ENCODE results near the gene MUC3A. TPM values are rescaled to one million over a fixed set of nuclear protein-coding genes. Genes with fewer than 3 reads are reported as not detected.
A peak's percentile ranks its signal among the peaks of the same experiment; 100 is the strongest.

The MUC3A gene
- total RNA-seq, 4 donors from 2014 or later: 0.31 TPM; not detected in 3

DNA sequence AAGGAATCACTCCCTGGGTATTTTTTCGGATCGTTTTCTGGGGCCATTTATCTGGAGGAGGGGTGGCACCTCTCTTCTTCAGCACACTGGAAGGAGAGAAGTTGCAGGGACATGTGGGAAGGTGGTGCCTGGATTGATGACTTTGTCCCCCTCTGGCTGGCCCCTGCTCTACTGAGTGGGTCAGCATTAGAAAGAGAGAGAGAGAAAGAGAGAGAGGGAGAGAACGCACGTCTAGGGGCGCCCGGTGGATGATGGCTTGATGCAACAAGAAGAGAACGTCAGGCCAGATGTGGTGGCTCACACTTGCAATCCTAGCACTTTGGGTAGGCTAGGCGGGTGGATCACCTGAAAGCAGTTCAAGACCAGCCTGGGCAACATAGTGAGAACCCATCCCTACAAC is 14.5 kb downstream of the MUC3A start:
- Histone ChIP-seq H3K27me3 (peaks cover 89% of the 10 kb centered on the region), H3K4me1 (peaks cover 0 to 19% (median 11%) of the 10 kb centered on the region in 3 donors), H3K9me3 (no peaks in the 10 kb centered on the region), H3K4me3 (no peak overlapping the region), H3K27ac (no peak overlapping the region), H3K36me3 (no peaks in the 10 kb centered on the region)
- ATAC-seq: no peak
- WGBS, 2 donors (ENCODE audit: low coverage in 1 of 2): 65 to 84% methylated on average over 7 to 8 of the region's 8 CpGs
- no peak for TF ChIP-seq POLR2AphosphoS5 (IDR thresholded peaks at IDR 0.05)
- TF ChIP-seq, protein P1, sequence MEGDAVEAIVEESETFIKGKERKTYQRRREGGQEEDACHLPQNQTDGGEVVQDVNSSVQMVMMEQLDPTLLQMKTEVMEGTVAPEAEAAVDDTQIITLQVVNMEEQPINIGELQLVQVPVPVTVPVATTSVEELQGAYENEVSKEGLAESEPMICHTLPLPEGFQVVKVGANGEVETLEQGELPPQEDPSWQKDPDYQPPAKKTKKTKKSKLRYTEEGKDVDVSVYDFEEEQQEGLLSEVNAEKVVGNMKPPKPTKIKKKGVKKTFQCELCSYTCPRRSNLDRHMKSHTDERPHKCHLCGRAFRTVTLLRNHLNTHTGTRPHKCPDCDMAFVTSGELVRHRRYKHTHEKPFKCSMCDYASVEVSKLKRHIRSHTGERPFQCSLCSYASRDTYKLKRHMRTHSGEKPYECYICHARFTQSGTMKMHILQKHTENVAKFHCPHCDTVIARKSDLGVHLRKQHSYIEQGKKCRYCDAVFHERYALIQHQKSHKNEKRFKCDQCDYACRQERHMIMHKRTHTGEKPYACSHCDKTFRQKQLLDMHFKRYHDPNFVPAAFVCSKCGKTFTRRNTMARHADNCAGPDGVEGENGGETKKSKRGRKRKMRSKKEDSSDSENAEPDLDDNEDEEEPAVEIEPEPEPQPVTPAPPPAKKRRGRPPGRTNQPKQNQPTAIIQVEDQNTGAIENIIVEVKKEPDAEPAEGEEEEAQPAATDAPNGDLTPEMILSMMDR (IDR thresholded peaks at IDR 0.05): no peak
- no peak for TF ChIP-seq EP300 (IDR thresholded peaks at IDR 0.05)
- TF ChIP-seq POLR2A (IDR thresholded peaks at IDR 0.05): no peak

DNA sequence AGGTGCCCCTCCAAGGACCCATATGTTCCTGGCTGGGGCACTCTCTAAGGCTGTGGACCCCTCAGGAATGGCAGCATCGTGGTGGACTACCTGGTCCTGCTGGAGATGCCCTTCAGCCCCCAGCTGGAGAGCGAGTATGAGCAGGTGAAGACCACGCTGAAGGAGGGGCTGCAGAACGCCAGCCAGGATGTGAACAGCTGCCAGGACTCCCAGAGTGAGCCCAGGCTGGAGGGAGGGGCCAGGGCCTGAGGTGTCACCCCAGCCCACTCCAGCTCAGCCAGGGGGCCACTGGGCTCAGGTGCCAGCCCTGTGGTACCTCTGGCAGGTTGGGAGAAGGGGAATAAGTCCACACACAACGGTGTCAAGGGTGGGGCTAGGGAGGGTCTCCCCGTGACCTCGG is 15.3 kb downstream of the MUC3A start:
- TF ChIP-seq EP300 (IDR thresholded peaks at IDR 0.05) (no peak), POLR2A (IDR thresholded peaks at IDR 0.05) (no peak), POLR2AphosphoS5 (IDR thresholded peaks at IDR 0.05) (no peak)
- TF ChIP-seq, protein P1 (IDR thresholded peaks at IDR 0.05): no peak
- peaks cover 0 to 19% (median 11%) of the 10 kb centered on the region in 3 donors for H3K4me1 ChIP-seq
- H3K36me3 ChIP-seq: no peaks in the 10 kb centered on the region
- peaks cover 96% of the 10 kb centered on the region for H3K27me3 ChIP-seq
- ATAC-seq: no peak
- no peak overlapping the region for H3K4me3 ChIP-seq
- no peak overlapping the region for H3K27ac ChIP-seq
- H3K9me3 ChIP-seq: no peaks in the 10 kb centered on the region
- WGBS, 2 donors (ENCODE audit: low coverage in 1 of 2): 20% methylated on average over 1 of the region's 7 CpGs; no CpG with 5 or more reads in 1 of the 2 donors

DNA sequence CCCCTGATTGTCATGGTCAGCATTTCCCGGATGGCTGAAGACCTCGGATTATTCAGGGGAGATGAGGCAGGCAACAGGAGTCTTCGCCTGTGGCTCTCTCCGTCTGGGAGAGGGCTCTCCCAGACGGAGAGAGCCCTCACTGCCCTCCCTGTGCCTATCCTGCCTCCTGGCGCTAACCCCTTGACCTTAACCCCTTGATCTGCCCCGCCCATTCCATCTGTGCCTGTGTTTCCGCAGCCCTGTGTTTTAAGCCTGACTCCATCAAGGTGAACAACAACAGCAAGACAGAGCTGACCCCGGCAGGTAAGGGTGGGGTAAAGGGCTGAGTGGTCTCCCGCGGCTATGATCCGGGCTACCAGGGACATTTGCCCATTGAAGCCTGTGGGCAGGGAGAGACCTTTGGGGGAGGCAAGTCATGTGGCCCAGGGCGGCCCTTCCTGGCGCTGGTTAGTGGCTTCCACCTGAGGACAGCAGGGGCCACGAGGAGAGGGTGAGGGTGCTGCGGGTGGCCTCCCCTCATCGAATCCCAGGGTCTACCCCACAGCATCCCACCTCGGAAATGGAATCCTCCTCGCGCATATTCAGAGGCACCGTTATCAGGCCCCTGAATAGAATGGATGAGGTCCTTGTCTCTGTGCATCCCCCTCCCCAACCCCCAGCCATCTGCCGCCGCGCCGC is 15.8 kb downstream of the MUC3A start:
- no peaks in the 10 kb centered on the region for H3K36me3 ChIP-seq
- H3K27ac ChIP-seq: no peak overlapping the region
- TF ChIP-seq, protein P1 (IDR thresholded peaks at IDR 0.05): no peak
- TF ChIP-seq POLR2AphosphoS5 (IDR thresholded peaks at IDR 0.05) (no peak), EP300 (IDR thresholded peaks at IDR 0.05) (no peak), POLR2A (IDR thresholded peaks at IDR 0.05) (no peak)
- peaks cover 0 to 19% (median 11%) of the 10 kb centered on the region in 3 donors for H3K4me1 ChIP-seq
- H3K4me3 ChIP-seq: peak overlapping the region in 1 of 2 donors; percentile 39
- 8 to 19% methylated on average over 5 to 21 of the region's 25 CpGs for WGBS, 2 donors (ENCODE audit: low coverage in 1 of 2)
- ATAC-seq: no peak
- H3K27me3 ChIP-seq: peaks cover 96% of the 10 kb centered on the region
- H3K9me3 ChIP-seq: no peaks in the 10 kb centered on the region

DNA sequence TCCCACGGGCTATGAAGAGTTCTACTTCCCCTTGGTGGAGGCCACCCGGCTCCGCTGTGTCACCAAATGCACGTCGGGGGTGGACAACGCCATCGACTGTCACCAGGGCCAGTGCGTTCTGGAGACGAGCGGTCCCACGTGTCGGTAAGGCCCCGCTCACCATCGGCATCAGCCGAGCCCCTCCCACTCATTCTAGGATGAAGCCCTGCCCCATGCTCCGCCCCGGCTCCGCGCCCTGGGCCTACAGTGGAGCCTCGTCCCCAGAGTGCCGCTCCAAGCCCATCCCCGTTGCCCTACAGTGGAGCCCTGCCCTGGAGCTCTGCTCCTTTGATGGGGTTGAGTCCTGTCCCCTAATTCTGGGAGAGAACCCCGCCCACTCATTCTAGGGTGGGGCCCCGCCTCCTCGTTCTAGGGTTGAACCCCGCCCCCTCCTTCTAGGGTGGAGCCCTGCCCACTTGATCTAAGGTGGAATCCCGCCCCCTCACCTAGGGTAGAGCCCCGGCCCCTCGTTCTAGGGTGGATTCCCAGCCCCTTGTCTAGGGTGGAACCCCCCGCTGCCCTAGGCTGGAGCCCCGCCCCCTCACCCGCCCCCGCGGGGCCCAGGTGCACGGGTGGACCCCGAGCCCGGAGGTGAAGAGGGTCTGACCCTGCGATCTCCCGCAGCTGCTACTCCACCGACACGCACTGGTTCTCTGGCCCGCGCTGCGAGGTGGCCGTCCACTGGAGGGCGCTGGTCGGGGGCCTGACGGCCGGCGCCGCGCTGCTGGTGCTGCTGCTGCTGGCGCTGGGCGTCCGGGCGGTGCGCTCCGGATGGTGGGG is 16.6 kb downstream of the MUC3A start:
- no peaks in the 10 kb centered on the region for H3K9me3 ChIP-seq
- ATAC-seq: peak; percentile 49
- 2 to 3% methylated on average over 10 to 19 of the region's 58 CpGs for WGBS, 2 donors (ENCODE audit: low coverage in 1 of 2)
- peak overlapping the region in 1 of 2 donors; percentile 39 for H3K4me3 ChIP-seq
- peaks cover 0 to 19% (median 11%) of the 10 kb centered on the region in 3 donors for H3K4me1 ChIP-seq
- no peak for TF ChIP-seq POLR2AphosphoS5 (IDR thresholded peaks at IDR 0.05)
- TF ChIP-seq, protein P1 (IDR thresholded peaks at IDR 0.05): peak in 3 of 4 experiments; percentile 55 to 73 (median 60)
- no peak overlapping the region for H3K27ac ChIP-seq
- peaks cover 92% of the 10 kb centered on the region for H3K27me3 ChIP-seq
- no peaks in the 10 kb centered on the region for H3K36me3 ChIP-seq
